Activated CD4-positive, alpha-beta T cell treated with anti-CD3 and anti-CD28 coated beads, Interleukin-2, amount 50 U/mL, for 1 hour (primary cell): ENCODE measurements around the gene NECTIN2.
"Not testable (repeated sequence)": the region's sequence is repeated elsewhere in the genome, so short reads cannot be mapped to it uniquely, and the experiment has no call there.

Experiments
- DNase-seq: peaks from one replicate; pipeline ENCODE4 v3.0.0-alpha.2; 2020

Gene NECTIN2

GRCh38 chr19:44817725-44818465 lies 28.2 kb upstream of the NECTIN2 start:
- no peak for DNase-seq

- DNase-seq: no peak
Observed at GRCh38 chr19:44818466-44819031, 27.5 kb upstream of the NECTIN2 start.

- DNase-seq: no peak
Observed at GRCh38 chr19:44819246-44819832, 26.8 kb upstream of the NECTIN2 start.

- DNase-seq: no peak
Observed at GRCh38 chr19:44820648-44821609, 25.2 kb upstream of the NECTIN2 start.

GRCh38 chr19:44822177-44822576 lies 23.9 kb upstream of the NECTIN2 start:
- DNase-seq: no peak

GRCh38 chr19:44822670-44823372 lies 23.3 kb upstream of the NECTIN2 start:
- DNase-seq: no peak

GRCh38 chr19:44823373-44823698 lies 22.8 kb upstream of the NECTIN2 start:
- DNase-seq: no peak

- no peak for DNase-seq
Observed at GRCh38 chr19:44824761-44825160, 21.3 kb upstream of the NECTIN2 start.

- DNase-seq: not testable (repeated sequence)
Observed at GRCh38 chr19:44832875-44833274, 13.2 kb upstream of the NECTIN2 start.

- not testable (repeated sequence) for DNase-seq
Observed at GRCh38 chr19:44834399-44834798, 11.7 kb upstream of the NECTIN2 start.

GRCh38 chr19:44839276-44839675 lies 6.8 kb upstream of the NECTIN2 start:
- no peak for DNase-seq

- DNase-seq: no peak
Observed at GRCh38 chr19:44840811-44841210, 5.3 kb upstream of the NECTIN2 start.

GRCh38 chr19:44841231-44841630 lies 4.9 kb upstream of the NECTIN2 start:
- DNase-seq: no peak

GRCh38 chr19:44845286-44845611 lies 848 bp upstream of the NECTIN2 start:
- no peak for DNase-seq

GRCh38 chr19:44846455-44847143 lies 502 bp downstream of the NECTIN2 start:
- no peak for DNase-seq

- DNase-seq: no peak
Observed at GRCh38 chr19:44847144-44848035, 1.3 kb downstream of the NECTIN2 start.

- DNase-seq: no peak
Observed at GRCh38 chr19:44848036-44848811, 2.1 kb downstream of the NECTIN2 start.

GRCh38 chr19:44848812-44849447 lies 2.8 kb downstream of the NECTIN2 start:
- DNase-seq: no peak

GRCh38 chr19:44850641-44851109 lies 4.6 kb downstream of the NECTIN2 start:
- DNase-seq: no peak

- DNase-seq: no peak
Observed at GRCh38 chr19:44851427-44851826, 5.3 kb downstream of the NECTIN2 start.
